ENCODE measurements around the gene PHF21B.
"Not testable (repeated sequence)": the region's sequence is repeated elsewhere in the genome, so short reads cannot be mapped to it uniquely, and the experiment has no call there.

PHF21B gene

GRCh38 chr22:44933666-44934453 lies 75.9 kb downstream of the PHF21B start:
- no peak for DNase-seq (ENCODE audit: low read depth)

- no peak for DNase-seq (ENCODE audit: low read depth)
These were observed 77.3 kb downstream of the PHF21B start for GRCh38 chr22:44932493-44932892.

GRCh38 chr22:44931766-44932165 lies 78.0 kb downstream of the PHF21B start:
- no peak for DNase-seq (ENCODE audit: low read depth)

GRCh38 chr22:44931077-44931540 lies 78.7 kb downstream of the PHF21B start:
- no peak for DNase-seq (ENCODE audit: low read depth)

- no peak for DNase-seq (ENCODE audit: low read depth)
These were observed 79.1 kb downstream of the PHF21B start for GRCh38 chr22:44930711-44931035.

- DNase-seq (ENCODE audit: low read depth): no peak
These were observed 79.6 kb downstream of the PHF21B start for GRCh38 chr22:44930016-44930710.

- DNase-seq (ENCODE audit: low read depth): no peak
These were observed 80.3 kb downstream of the PHF21B start for GRCh38 chr22:44929359-44930015.

- no peak for DNase-seq (ENCODE audit: low read depth)
These were observed 81.0 kb downstream of the PHF21B start for GRCh38 chr22:44928711-44929358.

GRCh38 chr22:44928136-44928463 lies 81.7 kb downstream of the PHF21B start:
- no peak for DNase-seq (ENCODE audit: low read depth)

- no peak for DNase-seq (ENCODE audit: low read depth)
These were observed 82.2 kb downstream of the PHF21B start for GRCh38 chr22:44927463-44928135.

GRCh38 chr22:44926491-44927415 lies 83.1 kb downstream of the PHF21B start:
- no peak for DNase-seq (ENCODE audit: low read depth)

- no peak for DNase-seq (ENCODE audit: low read depth)
These were observed 83.7 kb downstream of the PHF21B start for GRCh38 chr22:44926124-44926475.

- no peak for DNase-seq (ENCODE audit: low read depth)
These were observed 84.2 kb downstream of the PHF21B start for GRCh38 chr22:44925465-44926123.

- no peak for DNase-seq (ENCODE audit: low read depth)
These were observed 85.1 kb downstream of the PHF21B start for GRCh38 chr22:44924710-44925109.

GRCh38 chr22:44924098-44924497 lies 85.7 kb downstream of the PHF21B start:
- no peak for DNase-seq (ENCODE audit: low read depth)

GRCh38 chr22:44921766-44922165 lies 88.0 kb downstream of the PHF21B start:
- not testable (repeated sequence) for DNase-seq (ENCODE audit: low read depth)

GRCh38 chr22:44920183-44920582 lies 89.6 kb downstream of the PHF21B start:
- DNase-seq (ENCODE audit: low read depth): no peak

GRCh38 chr22:44919691-44920090 lies 90.1 kb downstream of the PHF21B start:
- DNase-seq (ENCODE audit: low read depth): no peak

GRCh38 chr22:44918925-44919392 lies 90.8 kb downstream of the PHF21B start:
- no peak for DNase-seq (ENCODE audit: low read depth)

- DNase-seq (ENCODE audit: low read depth): no peak
These were observed 91.5 kb downstream of the PHF21B start for GRCh38 chr22:44918166-44918924.

Data from stimulated activated CD8-positive, alpha-beta memory T cell treated with anti-CD3 and anti-CD28 coated beads, Interleukin-4, amount 100 ng/mL, for 24 hours (primary cell).